Stimulated activated CD4-positive, alpha-beta T cell treated with anti-CD3 and anti-CD28 coated beads, Interleukin-2, amount 100 ng/mL, for 48 hours (primary cell): ENCODE measurements around the gene ATP9B.

Experiments
- DNase-seq, 2 donors: peaks; one replicate each; pipeline ENCODE4 v3.0.0-alpha.2; 2020

ATP9B gene, protein sequence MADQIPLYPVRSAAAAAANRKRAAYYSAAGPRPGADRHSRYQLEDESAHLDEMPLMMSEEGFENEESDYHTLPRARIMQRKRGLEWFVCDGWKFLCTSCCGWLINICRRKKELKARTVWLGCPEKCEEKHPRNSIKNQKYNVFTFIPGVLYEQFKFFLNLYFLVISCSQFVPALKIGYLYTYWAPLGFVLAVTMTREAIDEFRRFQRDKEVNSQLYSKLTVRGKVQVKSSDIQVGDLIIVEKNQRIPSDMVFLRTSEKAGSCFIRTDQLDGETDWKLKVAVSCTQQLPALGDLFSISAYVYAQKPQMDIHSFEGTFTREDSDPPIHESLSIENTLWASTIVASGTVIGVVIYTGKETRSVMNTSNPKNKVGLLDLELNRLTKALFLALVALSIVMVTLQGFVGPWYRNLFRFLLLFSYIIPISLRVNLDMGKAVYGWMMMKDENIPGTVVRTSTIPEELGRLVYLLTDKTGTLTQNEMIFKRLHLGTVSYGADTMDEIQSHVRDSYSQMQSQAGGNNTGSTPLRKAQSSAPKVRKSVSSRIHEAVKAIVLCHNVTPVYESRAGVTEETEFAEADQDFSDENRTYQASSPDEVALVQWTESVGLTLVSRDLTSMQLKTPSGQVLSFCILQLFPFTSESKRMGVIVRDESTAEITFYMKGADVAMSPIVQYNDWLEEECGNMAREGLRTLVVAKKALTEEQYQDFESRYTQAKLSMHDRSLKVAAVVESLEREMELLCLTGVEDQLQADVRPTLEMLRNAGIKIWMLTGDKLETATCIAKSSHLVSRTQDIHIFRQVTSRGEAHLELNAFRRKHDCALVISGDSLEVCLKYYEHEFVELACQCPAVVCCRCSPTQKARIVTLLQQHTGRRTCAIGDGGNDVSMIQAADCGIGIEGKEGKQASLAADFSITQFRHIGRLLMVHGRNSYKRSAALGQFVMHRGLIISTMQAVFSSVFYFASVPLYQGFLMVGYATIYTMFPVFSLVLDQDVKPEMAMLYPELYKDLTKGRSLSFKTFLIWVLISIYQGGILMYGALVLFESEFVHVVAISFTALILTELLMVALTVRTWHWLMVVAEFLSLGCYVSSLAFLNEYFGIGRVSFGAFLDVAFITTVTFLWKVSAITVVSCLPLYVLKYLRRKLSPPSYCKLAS

DNA sequence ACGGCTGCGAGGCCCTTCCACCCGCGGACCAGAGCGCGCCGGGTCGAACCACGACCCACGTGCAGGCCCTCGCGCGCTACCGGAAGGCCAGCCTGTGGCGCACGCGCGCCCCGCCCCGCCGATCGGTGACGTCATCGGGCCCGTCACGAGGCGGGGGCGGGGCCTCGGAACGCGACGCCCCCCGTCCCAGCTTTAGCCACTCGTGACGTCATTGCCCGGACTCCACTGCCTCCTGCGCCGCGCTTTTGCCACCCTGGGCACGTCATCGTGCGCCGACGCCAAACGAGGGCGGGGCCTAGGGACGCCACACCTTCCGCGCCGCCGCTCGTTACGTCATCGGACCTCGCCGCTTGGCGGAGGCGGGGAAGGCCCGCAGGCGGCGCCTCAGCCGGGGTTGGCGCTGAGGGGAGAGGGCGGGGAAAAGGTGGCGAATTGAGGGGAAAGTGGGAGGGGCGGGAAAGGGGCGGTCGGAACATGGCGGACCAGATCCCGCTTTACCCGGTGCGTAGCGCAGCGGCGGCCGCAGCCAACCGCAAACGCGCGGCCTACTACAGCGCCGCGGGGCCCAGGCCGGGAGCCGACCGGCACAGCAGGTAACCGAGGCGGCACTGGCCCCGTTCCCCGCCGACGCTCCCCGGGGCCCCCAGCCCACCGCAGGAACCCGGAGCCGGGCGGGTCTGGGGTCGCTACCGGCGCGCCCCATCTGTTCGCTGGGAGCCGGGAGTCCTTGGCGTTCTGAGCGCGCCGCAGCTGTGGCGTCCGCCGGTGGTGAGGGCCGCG is at the start of gene ATP9B:
Gene ATP9B (plus strand): TSS at position 458 of the 780 bp plus-strand sequence. CDS start 17 bp downstream, at position 475.
- peak; percentile 99 for DNase-seq

DNA sequence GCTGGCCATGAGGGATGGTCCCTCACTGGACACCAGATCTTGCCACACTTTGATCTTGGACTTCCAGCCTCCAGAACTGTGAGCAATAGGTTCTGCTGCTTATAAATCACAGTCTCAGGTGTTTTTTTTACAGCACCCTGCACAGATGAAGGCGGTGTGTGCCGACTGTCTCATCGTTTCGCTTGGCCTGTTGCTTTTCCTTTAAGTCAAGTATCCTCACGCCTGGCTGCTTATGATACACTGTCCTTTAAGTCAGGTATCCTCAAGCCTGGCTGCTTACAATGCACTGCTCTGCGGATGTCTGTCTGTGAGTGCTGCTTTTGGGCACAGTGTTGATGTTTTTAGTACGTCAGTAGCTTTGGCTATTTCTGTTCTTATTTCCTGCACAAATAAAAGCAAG is 49.3 kb upstream of the ATP9B start:
- no peak for DNase-seq

DNA sequence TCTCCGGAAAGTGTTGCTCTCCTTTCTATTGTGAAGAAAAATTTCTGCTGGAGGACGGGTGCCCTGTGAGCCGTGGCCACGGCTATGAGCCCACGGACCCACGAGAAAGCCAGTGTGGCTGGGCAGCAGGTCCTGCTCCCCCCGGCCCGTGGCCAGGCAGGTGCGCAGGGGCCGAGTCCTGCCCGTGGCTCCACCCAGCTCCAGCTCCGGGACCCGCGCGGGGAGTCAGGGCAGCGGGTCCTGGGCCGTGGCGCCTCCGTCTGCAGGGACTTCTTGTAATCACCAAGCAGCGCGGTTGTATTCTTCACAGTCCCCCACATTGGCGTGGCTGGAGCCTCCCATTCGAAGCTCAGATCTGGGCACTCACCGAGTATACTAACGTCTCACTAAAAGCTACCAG is 46.6 kb upstream of the ATP9B start:
- DNase-seq = no peak

DNA sequence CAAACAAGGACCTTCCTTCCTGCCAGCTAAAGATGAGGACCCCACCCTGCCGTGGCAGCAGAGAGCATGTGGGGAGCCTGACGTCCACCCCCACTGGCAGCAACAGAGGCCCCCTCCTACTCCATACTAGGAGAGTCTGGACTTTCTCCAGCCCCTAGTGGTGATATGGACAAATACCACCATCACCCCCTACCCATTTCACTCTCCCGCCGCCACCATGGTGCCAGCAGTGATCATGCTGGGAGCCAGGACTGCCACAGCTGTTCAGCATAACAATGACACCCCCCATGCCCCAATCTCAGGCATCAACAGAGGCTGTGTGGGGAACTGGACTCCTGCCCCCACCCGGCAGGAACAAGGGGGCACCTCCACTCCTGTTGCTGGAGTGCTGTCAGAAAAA is 42.7 kb upstream of the ATP9B start:
- DNase-seq = no peak

DNA sequence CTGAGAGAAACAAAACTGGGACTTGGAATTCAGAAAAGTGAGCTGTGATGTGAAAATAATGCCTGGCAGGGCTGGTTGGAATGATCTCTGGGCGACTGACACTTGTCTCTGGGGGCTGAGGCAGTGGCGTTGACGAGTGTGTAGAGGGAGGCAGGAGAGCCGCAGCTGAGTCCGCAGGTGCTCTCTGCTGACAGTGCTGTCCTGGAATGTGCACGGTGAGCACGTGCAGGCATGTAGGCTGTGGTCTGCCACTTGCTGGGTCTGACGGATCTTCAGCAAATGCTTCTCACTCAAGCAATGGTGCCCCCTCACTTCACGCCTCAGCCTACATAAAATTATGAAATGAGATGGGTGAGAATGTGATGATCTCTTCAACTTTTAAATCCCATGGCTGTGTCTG is 38.5 kb upstream of the ATP9B start:
- no peak for DNase-seq

DNA sequence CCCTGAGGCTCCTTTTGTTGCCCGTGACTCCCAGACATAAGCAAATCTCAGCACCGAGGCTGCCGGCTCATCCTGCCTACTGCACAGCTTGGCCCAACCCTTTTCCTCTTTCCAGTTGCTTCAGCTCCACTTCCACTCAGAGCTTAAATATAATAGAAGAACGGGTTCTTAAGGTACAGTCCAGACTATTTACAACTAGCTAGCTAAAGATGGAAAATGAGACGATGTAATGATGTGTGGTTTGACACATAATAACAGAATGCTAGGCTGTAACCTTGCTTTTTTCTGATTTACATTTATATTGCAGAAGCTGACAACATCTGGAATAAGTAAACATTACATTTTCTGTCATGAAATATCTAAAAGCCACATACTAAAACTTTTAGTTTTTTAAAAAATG is 26.9 kb upstream of the ATP9B start:
- DNase-seq = no peak

DNA sequence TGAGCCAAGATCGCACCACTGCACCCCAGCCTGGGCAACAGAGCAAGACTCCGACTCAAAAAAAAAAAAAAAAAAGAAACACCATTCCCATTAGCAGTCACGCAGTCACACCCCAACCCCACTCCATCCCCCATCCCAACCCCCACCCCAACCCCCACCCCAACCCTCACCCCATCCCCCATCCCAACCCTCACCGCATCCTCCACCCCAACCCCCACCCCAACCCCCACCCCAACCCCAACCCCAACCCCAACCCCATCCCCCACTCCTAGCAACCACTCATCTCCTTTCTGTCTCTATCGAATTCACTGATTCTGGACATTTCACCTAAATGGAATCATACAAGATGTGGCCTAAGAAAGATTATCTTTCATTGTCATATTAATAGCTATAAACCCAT is 25.9 kb upstream of the ATP9B start:
- DNase-seq = no peak

DNA sequence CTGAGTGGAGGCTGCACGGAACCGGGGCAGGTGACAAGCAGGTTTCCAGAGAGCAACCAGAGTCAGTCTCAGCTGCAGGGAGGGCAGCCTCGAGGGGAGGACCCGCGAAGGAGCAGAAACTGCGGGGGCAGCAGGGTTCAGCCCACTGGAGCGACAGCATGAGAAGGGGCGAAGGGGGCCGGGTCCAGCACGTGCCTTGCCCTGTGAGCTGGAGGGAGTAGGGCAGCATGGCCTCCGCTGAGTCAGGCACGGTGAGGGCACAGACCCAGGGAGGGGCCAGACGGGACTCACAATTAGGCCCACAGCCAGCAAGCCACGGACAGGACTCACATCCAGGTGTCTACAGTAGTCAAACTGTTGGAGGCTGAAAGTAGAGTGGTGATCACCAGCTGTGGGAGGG is 22.7 kb upstream of the ATP9B start:
- DNase-seq = no peak

DNA sequence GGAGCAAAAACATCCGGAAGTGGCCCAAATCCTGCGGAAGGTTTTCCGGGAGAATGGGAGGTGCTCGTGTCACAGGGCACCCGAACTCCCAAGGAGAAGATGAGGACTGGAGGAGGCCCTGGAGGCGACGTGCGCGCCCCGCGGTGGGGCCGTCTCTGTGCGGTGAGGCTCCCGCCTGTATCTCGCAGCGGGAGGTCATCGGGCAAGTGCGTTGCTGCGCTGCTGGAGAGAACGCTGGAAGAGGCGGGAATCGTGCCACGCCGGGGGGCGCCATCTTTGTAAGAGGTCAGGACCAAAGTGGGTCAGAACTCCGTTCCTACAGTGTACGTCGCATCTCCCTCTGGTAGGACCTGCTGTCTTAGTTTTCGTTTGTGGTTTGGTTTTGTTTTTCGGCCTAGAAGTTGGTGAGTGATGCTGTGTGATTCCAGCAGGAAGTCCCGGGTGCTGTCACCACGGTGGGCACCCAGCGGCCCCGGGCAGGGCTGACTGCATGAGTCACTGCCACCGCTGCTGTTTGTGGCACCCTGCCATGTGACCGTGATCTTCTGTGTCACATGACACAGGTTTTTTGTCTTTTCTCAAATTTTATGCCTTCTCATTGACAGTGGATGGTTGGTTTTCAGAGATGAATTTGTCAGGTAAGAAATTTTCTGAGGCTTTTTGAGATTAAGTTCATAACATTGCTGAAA is 21.5 kb upstream of the ATP9B start:
- DNase-seq = no peak

DNA sequence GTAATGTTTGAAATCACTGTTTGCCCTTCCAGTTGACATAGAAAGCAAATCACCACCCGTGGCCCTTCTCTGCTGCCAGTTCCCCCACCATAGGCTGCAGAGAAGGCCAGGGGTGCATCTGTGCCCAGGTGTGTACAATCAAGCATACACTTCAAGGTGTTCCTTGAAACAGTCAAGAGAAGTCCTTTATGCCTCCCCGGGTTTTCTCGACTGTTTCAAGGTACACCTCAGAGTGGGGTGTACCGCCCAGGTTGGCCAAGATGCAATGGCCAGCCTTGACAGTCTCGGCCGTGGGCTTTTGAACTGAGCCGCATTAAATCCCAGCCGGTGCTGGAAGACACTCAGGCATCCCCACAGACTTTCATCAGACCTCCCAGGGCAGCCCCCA is 21.0 kb upstream of the ATP9B start:
- DNase-seq = no peak

DNA sequence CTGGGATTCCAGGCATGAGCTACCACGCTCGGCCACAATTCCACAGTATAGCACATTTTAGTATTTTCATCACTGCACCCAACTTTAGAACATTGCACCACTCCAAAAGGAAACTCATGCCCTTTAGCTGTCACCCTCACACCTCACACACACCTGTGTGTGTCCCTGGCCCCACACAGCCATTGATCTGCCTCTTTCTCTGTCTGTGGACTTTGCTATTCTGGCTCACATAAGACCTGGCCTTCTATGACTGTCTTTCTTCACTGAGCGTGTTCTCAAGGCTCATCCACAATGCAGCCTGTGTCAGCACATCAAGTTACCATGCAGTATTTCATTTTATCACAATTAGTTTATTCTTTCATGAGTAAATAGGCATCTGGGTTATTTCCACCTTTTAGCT is 19.7 kb upstream of the ATP9B start:
- DNase-seq = no peak

DNA sequence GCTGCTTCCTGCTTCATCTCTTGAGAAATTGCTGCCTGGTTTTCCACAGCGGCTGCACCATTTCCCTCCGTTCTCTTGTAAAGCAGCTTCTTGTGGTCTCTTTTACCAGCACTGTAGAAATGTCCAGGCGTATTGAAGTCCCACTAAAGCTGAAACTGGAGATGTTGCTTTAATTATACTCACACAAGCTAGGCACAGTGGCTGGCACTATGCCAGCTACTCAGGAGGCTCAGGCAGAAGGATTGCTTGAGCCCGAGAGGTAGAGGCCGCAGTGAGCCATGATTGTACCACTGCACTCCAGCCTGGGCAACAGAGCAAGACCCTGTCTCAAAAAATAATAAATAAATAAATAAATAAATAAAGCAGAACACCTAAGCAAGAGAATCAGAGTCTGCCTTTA is 19.2 kb upstream of the ATP9B start:
- no peak for DNase-seq

DNA sequence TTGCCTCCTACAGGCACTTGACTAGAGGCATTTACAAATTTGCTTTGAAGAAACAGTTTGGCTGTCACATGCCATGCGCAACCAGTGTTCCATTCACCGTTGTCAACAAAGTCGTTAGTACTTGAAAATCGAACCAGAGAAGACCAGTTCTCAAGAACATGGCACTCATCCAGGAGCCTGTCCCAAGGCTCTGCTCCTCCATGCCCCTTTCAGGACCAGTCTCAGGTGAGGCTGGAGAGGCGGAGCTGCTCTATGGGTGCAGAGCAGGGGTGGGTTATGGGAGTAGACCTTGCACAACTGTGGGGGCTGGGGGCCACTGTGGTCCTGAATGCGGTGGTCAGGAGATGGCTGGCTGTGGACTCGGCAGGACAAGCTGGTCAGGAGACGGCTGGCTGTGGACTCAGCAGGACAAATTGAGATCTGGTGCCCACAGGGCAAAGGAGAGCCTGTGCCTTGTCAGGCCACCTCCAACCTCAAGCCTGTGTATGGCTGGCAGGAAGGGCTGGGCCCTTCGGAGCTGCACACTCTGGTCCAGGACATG is 12.3 kb upstream of the ATP9B start:
- DNase-seq = no peak

DNA sequence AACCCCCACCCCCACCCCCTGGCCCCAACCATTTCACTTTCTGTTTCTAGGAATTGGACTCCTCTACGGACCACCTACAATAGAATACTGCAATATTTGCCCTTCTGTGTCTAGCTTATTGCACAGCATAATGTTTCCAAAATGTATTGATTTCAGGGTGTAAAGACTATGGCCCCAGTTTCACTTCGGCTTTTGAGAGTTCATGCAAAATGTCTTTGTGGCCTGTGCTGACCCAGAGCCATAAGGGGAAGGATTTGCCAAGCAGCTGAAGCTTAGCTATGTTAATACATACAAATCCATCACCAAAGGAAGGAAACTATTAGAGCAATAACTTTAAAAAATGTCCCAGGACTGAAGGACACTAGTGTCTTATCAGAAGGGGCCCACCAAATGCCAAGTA is 11.2 kb upstream of the ATP9B start:
- DNase-seq = no peak

DNA sequence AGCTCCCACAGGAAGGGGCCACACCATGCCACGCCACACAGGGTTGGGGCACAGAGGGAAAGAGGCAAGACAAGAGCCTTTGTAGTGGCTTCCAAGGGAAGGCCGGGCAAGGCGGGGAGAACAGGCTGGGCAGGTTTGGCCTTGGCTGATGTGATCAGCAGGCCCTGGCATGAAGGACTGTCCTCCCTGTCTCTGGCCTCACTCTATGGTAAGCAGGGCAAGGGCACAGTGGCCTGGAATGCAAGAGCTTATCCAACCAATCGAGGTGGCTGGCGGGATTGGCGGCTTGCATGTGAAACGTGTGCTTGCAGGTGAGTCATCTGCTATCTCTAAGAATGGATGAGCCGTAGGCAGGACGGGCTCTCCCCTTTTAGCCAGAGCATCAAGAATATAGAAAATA is 6.4 kb upstream of the ATP9B start:
- DNase-seq = no peak

DNA sequence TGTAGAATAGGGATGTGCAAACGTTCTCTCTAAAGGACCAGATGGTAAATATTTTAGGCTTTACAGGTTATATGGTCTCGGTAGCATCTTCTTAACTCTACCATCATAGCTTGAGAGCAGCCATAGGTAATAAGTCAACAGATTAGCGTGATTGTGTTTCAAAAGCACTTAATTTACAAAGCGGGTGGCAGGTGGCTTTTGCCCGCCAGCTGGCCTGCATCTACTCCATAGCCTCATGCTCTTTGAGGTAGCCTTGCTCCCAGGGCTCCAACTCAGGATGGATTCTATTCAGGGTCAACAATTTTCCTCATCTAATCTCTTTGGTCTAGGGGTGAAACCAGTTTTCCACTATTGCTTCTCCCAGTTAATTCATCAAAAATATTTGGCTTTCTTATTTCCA is 5.0 kb upstream of the ATP9B start:
- no peak for DNase-seq

DNA sequence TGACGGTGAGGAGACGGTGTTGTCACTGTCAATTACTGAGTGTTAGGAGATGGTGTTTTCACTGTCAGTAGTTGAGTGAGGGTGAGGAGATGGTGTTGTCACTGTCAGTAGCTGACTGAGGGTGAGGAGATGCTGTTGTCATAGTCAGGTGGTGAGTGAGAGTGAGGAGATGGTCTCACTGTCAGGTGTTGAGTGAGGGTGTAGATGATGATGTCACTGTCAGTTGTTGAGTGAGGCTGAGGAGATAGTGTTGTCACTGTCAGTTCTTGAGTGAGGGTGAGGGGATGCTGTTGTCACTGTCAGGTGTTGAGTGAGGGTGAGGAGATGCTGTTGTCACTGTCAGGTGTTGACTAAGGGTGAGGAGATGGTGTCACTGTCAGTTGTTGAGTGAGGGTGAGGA is 3.4 kb upstream of the ATP9B start:
- DNase-seq = no peak

DNA sequence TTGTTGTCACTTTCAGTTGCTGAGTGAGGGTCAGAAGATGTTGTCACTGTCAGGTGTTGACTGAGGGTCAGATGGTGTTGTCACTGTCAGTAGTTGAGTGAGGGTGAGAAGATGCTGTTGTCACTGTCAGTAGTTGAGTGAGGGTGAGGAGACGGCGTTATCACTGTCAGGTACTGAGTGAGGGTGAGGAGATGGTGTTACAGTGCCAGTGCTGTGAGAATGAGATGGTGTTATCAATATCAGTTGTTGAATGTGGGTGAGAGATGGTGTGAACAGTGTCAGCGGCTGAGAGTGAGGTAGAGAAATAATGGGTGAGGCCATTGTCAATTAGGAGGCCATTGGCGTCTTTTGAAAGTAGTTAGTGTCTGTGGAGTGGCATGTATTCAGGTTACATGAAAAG is 1.6 kb upstream of the ATP9B start:
- no peak for DNase-seq

DNA sequence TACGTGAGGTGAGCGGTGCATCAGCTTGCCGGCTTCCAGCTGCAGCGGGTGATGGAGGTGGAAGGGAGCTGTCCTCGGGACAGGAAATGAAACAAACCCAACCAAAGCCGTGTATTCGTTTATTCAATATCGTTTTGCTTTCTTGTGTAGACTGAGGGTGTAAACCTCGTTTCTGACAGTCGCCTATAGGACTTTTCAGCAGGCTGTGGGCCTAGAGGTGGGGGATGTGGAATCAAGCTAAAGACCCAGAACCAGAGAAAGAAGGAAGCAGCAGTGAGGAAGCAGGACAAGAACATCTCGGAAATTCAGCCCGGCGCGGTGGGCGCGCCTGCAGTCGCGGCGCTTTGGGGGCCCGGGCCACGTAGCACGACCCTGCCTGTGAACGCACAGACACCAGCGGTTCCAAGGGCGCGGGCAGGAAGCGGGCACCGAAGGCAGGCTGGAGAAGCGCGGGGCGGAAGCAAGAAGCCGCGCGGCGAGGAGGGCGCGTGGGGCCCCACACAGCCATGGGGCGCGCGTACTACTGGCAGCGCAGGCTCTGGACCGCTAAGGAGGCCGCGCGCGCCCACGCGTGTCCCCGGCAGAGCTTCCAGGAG is 755 bp upstream of the ATP9B start:
- no peak for DNase-seq

DNA sequence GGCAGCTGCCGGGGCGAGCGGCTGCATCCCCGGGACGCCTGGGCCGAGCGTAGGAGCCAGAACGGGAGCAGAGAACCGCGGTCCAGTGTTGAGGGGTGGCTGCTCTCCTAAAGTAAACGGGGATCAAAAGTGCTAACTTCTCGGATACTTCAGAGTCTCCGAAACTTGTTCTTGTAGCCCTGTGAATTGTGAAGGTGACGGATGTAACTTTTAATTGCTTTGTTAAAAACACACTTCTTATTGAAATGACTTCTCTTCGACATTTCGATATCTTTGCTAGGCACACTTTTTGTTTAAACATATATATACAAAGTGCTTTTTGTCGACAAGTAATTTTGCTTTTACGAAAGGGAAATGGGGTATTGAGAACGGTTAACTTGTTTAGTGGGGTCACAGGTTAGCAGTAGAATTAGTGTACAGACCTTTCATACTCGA is 540 bp downstream of the ATP9B start:
- no peak for DNase-seq

DNA sequence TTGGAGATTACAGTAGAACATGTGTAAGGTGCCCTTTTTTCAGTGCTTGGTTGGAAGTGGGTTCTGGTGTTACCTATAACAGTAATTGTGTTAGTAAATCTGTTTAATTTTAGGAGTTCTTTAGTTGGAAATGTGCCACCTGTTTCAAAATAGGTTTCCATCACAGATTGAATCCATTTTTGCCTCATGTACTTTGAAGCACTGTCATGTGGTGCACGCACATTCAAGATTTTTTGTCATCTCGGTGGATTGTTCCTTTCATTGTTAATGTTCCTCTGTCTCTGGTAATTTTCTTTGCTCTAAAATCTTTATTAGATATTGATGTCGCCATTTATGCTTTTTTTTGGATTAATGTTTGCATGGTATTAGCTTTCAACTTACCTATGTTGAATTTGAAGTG is 1.3 kb downstream of the ATP9B start:
- no peak for DNase-seq

DNA sequence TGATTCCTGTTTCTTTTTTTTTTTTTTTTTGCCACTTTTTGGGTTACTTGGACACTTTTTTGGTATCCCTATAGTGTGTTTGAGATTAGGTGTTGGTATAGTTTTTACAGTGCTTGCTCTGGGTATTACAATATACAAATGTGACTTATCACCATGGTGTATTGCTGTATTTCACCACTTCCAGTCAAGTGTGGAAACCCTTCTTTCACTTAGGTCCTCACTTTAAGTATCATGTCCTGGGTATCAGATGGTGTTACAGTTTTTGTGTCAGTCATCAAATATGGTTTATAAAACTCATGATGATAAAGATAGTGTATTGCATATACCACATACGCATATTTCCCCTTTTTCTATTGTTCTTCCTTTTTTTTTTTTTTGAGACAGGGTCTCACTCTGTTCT is 1.8 kb downstream of the ATP9B start:
- DNase-seq = no peak
